Smooth muscle cell (in vitro differentiated cells): ENCODE results near the gene DHX30. TPM values are rescaled to one million over a fixed set of nuclear protein-coding genes. Genes with fewer than 3 reads are reported as not detected.

Source experiments
- DNase-seq: peaks from one replicate; lab custom pipeline; 2025; ENCODE audit not compliant: unreplicated experiment; lab: John Stamatoyannopoulos, UW
- H2AFZ ChIP-seq: fragments of 200-600 bp; sonication (generic); 2 replicates; pipeline ENCODE4 v1.6.0; 2016; ENCODE audit warnings: antibody characterized with exemption, low read depth, mild to moderate bottlenecking
- H3F3A ChIP-seq: fragments of 200-600 bp; sonication (generic); 2 replicates; pipeline ENCODE4 v1.6.0; 2017; ENCODE audit warnings: antibody characterized with exemption, low read depth
- H3K27ac ChIP-seq: fragments of 200-600 bp; sonication (generic); 2 replicates; pipeline ENCODE4 v1.5.1; 2016; ENCODE audit warnings: low read depth, mild to moderate bottlenecking
- H3K27me3 ChIP-seq: fragments of 200-600 bp; sonication (generic); 2 replicates; pipeline ENCODE4 v1.6.1; 2016; ENCODE audit warnings: low read depth, mild to moderate bottlenecking
- H3K36me3 ChIP-seq: fragments of 200-600 bp; sonication (generic); 2 replicates; pipeline ENCODE4 v1.5.1; 2016; ENCODE audit warnings: low read depth
- H3K4me1 ChIP-seq: fragments of 200-600 bp; sonication (generic); 2 replicates; pipeline ENCODE4 v1.5.1; 2016; ENCODE audit warnings: low read depth
- H3K4me2 ChIP-seq: fragments of 200-600 bp; sonication (generic); 2 replicates; pipeline ENCODE4 v1.6.0; 2016; ENCODE audit warnings: mild to moderate bottlenecking
- H3K4me3 ChIP-seq: fragments of 200-600 bp; sonication (generic); 2 replicates; pipeline ENCODE4 v1.5.1; 2016; ENCODE audit warnings: mild to moderate bottlenecking
- H3K79me2 ChIP-seq: fragments of 200-600 bp; sonication (generic); 2 replicates; pipeline ENCODE4 v1.6.0; 2016; ENCODE audit warnings: low read depth, mild to moderate bottlenecking
- H3K9ac ChIP-seq: fragments of 200-600 bp; sonication (generic); 2 replicates; pipeline ENCODE4 v1.6.0; 2016; ENCODE audit warnings: low read depth
- H3K9me3 ChIP-seq: fragments of 200-600 bp; sonication (generic); replicated peaks from 2 replicates; pipeline ENCODE4 v1.5.1; 2016; ENCODE audit warnings: low read depth
- H4K20me1 ChIP-seq: fragments of 200-600 bp; sonication (generic); 2 replicates; pipeline ENCODE4 v1.6.0; 2016; ENCODE audit warnings: low read depth
- WGBS: methylation state at CpG from one replicate; pipeline ENCODE4 v1.1.7; 2016; ENCODE audit warnings: low lambda C conversion rate; 5-methylcytosine and 5-hydroxymethylcytosine counted together
- polyA plus RNA-seq: library from polyadenylated mRNA; unstranded; fragments of >200 nt; fragmentation: Nextera tagmentation; extraction: Ambion mirVana; gene quantifications from 2 replicates; pipeline ENCODE4 v1.2.1, GENCODE V29; 2016
- total RNA-seq: library from RNA; depleted of rRNA; stranded (reverse); fragments of >200 nt; gene quantifications from 2 replicates; pipeline ENCODE4 v1.2.3, GENCODE V29; 2014
- TF ChIP-seq, protein P1 (sequence below): fragments of 200-600 bp; sonication (generic); IDR thresholded peaks from 2 replicates; pipeline ENCODE4 v1.5.1; 2017; ENCODE audit warnings: borderline replicate concordance, mild to moderate bottlenecking, antibody characterized with exemption; ENCODE audit not compliant: insufficient read depth, poor library complexity, severe bottlenecking

Gene DHX30
- total and polyA plus RNA-seq, 2 experiments from 2014 or later: 35.9 to 51.6 TPM

DNA sequence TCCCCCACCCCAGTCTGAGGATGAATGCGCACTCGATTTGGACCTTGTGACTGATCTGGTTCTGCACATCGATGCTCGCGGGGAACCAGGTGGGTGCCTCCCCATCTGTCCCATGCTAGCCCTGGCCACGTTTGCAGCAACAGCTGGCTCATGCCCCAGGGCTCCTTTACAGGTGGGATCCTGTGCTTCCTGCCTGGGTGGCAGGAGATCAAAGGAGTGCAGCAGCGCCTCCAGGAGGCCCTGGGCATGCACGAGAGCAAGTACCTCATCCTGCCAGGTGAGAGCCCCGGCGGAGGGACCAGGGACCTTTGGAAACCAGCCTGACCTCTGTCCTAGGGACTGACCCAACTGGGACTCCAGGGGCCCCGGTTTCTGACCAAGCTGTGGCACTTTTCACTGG is 44.3 kb downstream of the DHX30 start:
- H3F3A ChIP-seq: peaks cover 29% of the 10 kb centered on the region
- no peaks in the 10 kb centered on the region for H3K9me3 ChIP-seq
- TF ChIP-seq, protein P1, sequence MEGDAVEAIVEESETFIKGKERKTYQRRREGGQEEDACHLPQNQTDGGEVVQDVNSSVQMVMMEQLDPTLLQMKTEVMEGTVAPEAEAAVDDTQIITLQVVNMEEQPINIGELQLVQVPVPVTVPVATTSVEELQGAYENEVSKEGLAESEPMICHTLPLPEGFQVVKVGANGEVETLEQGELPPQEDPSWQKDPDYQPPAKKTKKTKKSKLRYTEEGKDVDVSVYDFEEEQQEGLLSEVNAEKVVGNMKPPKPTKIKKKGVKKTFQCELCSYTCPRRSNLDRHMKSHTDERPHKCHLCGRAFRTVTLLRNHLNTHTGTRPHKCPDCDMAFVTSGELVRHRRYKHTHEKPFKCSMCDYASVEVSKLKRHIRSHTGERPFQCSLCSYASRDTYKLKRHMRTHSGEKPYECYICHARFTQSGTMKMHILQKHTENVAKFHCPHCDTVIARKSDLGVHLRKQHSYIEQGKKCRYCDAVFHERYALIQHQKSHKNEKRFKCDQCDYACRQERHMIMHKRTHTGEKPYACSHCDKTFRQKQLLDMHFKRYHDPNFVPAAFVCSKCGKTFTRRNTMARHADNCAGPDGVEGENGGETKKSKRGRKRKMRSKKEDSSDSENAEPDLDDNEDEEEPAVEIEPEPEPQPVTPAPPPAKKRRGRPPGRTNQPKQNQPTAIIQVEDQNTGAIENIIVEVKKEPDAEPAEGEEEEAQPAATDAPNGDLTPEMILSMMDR: no peak
- H3K79me2 ChIP-seq: no peaks in the 10 kb centered on the region
- no peak overlapping the region for H3K27ac ChIP-seq
- no peaks in the 10 kb centered on the region for H3K36me3 ChIP-seq
- H3K9ac ChIP-seq: no peak overlapping the region
- no peaks in the 10 kb centered on the region for H3K27me3 ChIP-seq
- WGBS: over 99% methylated on average over 11 of the region's 11 CpGs
- H3K4me3 ChIP-seq: no peak overlapping the region
- H4K20me1 ChIP-seq: peaks cover 39% of the 10 kb centered on the region
- DNase-seq: no peak
- H3K4me1 ChIP-seq: no peaks in the 10 kb centered on the region
- no peak overlapping the region for H2AFZ ChIP-seq
- no peak overlapping the region for H3K4me2 ChIP-seq

GRCh38 chr3:47847801-47848518 is 45.0 kb downstream of the DHX30 start:
- TF ChIP-seq, protein P1: no peak
- no peaks in the 10 kb centered on the region for H3K4me1 ChIP-seq
- no peak overlapping the region for H2AFZ ChIP-seq
- H3F3A ChIP-seq: peaks cover 30% of the 10 kb centered on the region
- H3K27ac ChIP-seq: no peak overlapping the region
- no peak overlapping the region for H3K4me2 ChIP-seq
- no peaks in the 10 kb centered on the region for H3K36me3 ChIP-seq
- H3K4me3 ChIP-seq: no peak overlapping the region
- no peaks in the 10 kb centered on the region for H3K79me2 ChIP-seq
- no peak for DNase-seq
- H3K9me3 ChIP-seq: no peaks in the 10 kb centered on the region
- WGBS: 97% methylated on average over 19 of the region's 23 CpGs
- H3K9ac ChIP-seq: no peak overlapping the region
- H4K20me1 ChIP-seq: peaks cover 34% of the 10 kb centered on the region
- no peaks in the 10 kb centered on the region for H3K27me3 ChIP-seq

DNA sequence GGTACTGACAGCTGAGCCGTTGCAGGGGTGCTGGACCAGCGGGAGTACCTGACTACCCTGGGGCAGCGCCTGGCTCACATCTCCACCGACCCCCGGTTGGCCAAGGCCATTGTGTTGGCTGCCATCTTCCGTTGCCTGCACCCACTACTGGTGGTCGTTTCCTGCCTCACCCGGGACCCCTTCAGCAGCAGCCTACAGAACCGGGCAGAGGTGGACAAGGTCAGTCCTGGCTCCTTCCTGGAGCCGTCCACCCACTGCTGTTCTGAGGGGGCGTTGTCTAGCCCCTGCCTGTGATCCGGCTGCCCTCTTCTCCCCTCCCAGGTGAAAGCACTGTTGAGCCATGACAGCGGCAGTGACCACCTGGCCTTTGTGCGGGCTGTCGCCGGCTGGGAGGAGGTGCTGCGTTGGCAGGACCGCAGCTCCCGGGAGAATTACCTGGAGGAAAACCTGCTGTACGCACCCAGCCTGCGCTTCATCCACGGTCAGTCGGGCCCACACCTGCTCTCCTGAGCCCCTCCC is 45.7 kb downstream of the DHX30 start:
- Histone ChIP-seq H3K4me3 (no peak overlapping the region), H3K27ac (no peak overlapping the region), H3K4me2 (no peak overlapping the region), H3K79me2 (no peaks in the 10 kb centered on the region), H3K27me3 (no peaks in the 10 kb centered on the region), H3F3A (peaks cover 30% of the 10 kb centered on the region), H3K9me3 (no peaks in the 10 kb centered on the region), H3K4me1 (no peaks in the 10 kb centered on the region), H2AFZ (no peak overlapping the region), H3K9ac (no peak overlapping the region), H4K20me1 (peaks cover 34% of the 10 kb centered on the region), H3K36me3 (no peaks in the 10 kb centered on the region)
- no peak for DNase-seq
- TF ChIP-seq, protein P1: no peak
- 97% methylated on average over 20 of the region's 23 CpGs for WGBS

GRCh38 chr3:47849186-47849698 is 46.3 kb downstream of the DHX30 start:
- Histone ChIP-seq H3K36me3 (no peaks in the 10 kb centered on the region), H4K20me1 (peaks cover 34% of the 10 kb centered on the region)

More at GRCh38 chr3:47849186-47849698, 46.3 kb downstream of the DHX30 start:
- WGBS: 94% methylated on average over 13 of the region's 14 CpGs
- Histone ChIP-seq H3F3A (peaks cover 32% of the 10 kb centered on the region), H3K9ac (no peak overlapping the region), H3K4me3 (no peak overlapping the region), H3K4me1 (no peaks in the 10 kb centered on the region), H3K79me2 (no peaks in the 10 kb centered on the region), H2AFZ (no peak overlapping the region), H3K9me3 (no peaks in the 10 kb centered on the region), H3K4me2 (no peak overlapping the region), H3K27me3 (no peaks in the 10 kb centered on the region), H3K27ac (no peak overlapping the region)
- no peak for DNase-seq
- TF ChIP-seq, protein P1: no peak
